Neural progenitor cell (in vitro differentiated cells): Measurements from ENCODE around the gene RBFOX2. TPM values are rescaled to one million over a fixed set of nuclear protein-coding genes. Genes with fewer than 3 reads are reported as not detected.

Experiments used
- DNase-seq: peaks from one replicate; pipeline ENCODE4 v3.0.0-alpha.2; 2016; ENCODE audit warnings: low spot score
- H2AFZ ChIP-seq: fragments of 200-600 bp; sonication (generic); replicated peaks from 2 replicates; pipeline ENCODE4 v1.6.1; 2016; ENCODE audit warnings: antibody characterized with exemption
- H3F3A ChIP-seq: fragments of 200-600 bp; sonication (generic); 2 replicates; pipeline ENCODE4 v1.6.1; 2016; ENCODE audit warnings: antibody characterized with exemption, low read depth
- H3K27ac ChIP-seq: fragments of 200-600 bp; sonication (generic); 2 replicates; pipeline ENCODE4 v1.5.1; 2016; ENCODE audit warnings: mild to moderate bottlenecking
- H3K27me3 ChIP-seq: fragments of 200-600 bp; sonication (generic); 2 replicates; pipeline ENCODE4 v1.6.1; 2016; ENCODE audit warnings: mild to moderate bottlenecking, moderate library complexity
- H3K36me3 ChIP-seq: fragments of 200-600 bp; sonication (generic); 2 replicates; pipeline ENCODE4 v1.5.1; 2016
- H3K4me1 ChIP-seq: fragments of 200-600 bp; sonication (generic); 2 replicates; pipeline ENCODE4 v1.6.1; 2016; ENCODE audit warnings: mixed run types
- H3K4me2 ChIP-seq: fragments of 200-600 bp; sonication (generic); 2 replicates; pipeline ENCODE4 v1.6.1; 2016
- H3K4me3 ChIP-seq: fragments of 200-600 bp; sonication (generic); 2 replicates; pipeline ENCODE4 v1.5.1; 2016
- H3K79me2 ChIP-seq: fragments of 200-600 bp; sonication (generic); 2 replicates; pipeline ENCODE4 v1.6.1; 2016; ENCODE audit warnings: low read depth
- H3K9ac ChIP-seq: fragments of 200-600 bp; sonication (generic); 2 replicates; pipeline ENCODE4 v1.6.1; 2016
- H3K9me3 ChIP-seq: fragments of 200-600 bp; sonication (generic); 2 replicates; pipeline ENCODE4 v1.5.1; 2016; ENCODE audit warnings: low read depth
- H4K20me1 ChIP-seq: fragments of 200-600 bp; sonication (generic); 2 replicates; pipeline ENCODE4 v1.6.1; 2016; ENCODE audit warnings: low read depth
- H3K27ac Mint-ChIP-seq: 3 replicates; pipeline ENCODE4 v1.8.0; 2021; ENCODE audit warnings: mixed read lengths
- H3K27me3 Mint-ChIP-seq: 2 replicates; pipeline ENCODE4 v1.8.0; 2022; ENCODE audit warnings: low read depth, mild to moderate bottlenecking, inconsistent platforms, moderate library complexity, mixed read lengths; ENCODE audit not compliant: insufficient read depth
- H3K36me3 Mint-ChIP-seq: 3 replicates; pipeline ENCODE4 v1.8.0; 2021; ENCODE audit warnings: mixed read lengths
- H3K4me1 Mint-ChIP-seq: 3 replicates; pipeline ENCODE4 v1.8.0; 2021; ENCODE audit warnings: mixed read lengths
- H3K4me3 Mint-ChIP-seq: 3 replicates; pipeline ENCODE4 v1.8.0; 2021; ENCODE audit warnings: mild to moderate bottlenecking, moderate library complexity, mixed read lengths
- H3K9me3 Mint-ChIP-seq: 3 replicates; pipeline ENCODE4 v1.8.0; 2020; ENCODE audit warnings: mixed read lengths
- CTCF ChIP-seq: fragments of 200-600 bp; sonication (generic); IDR thresholded peaks from 2 replicates; pipeline ENCODE4 v1.5.1; 2017; ENCODE audit warnings: antibody characterized with exemption, mild to moderate bottlenecking
- EZH2 ChIP-seq: fragments of 200-600 bp; sonication (generic); IDR thresholded peaks from 2 replicates; pipeline ENCODE4 v1.6.1; 2017; ENCODE audit warnings: antibody characterized with exemption, mild to moderate bottlenecking, moderate library complexity
- EZH2phosphoT487 ChIP-seq: fragments of 200-600 bp; sonication (generic); IDR thresholded peaks from 2 replicates; pipeline ENCODE4 v1.6.1; 2017; ENCODE audit warnings: antibody characterized with exemption
- total RNA-seq: library from RNA; depleted of rRNA; stranded (reverse); fragments of >200 nt; gene quantifications from 2 replicates; pipeline ENCODE4 v1.2.3, GENCODE V29; 2015; ENCODE audit warnings: low replicate concordance

Gene RBFOX2
- total RNA-seq, 1 donor from 2014 or later: 163 TPM

- H3K4me2 ChIP-seq: peak overlapping the region; percentile 71
- H3K9me3 ChIP-seq: no peaks in the 10 kb centered on the region
- no peaks in the 10 kb centered on the region for H3K27me3 Mint-ChIP-seq
- peak overlapping the region; percentile 2 for H3K4me3 ChIP-seq
- no peaks in the 10 kb centered on the region for H3K79me2 ChIP-seq
- TF ChIP-seq CTCF: no peak
- TF ChIP-seq EZH2: no peak
- no peak for TF ChIP-seq EZH2phosphoT487
- H2AFZ ChIP-seq: no peak overlapping the region
- peaks cover 26% of the 10 kb centered on the region for H3K4me1 Mint-ChIP-seq
- H3F3A ChIP-seq: peaks cover 37% of the 10 kb centered on the region
- no peak overlapping the region for H3K27ac Mint-ChIP-seq
- H3K27ac ChIP-seq: peak overlapping the region; percentile 80
- peaks cover 27% of the 10 kb centered on the region for H4K20me1 ChIP-seq
- H3K27me3 ChIP-seq: no peaks in the 10 kb centered on the region
- H3K9me3 Mint-ChIP-seq: no peaks in the 10 kb centered on the region
- H3K36me3 Mint-ChIP-seq: peaks cover 16% of the 10 kb centered on the region
- H3K4me1 ChIP-seq: peaks cover 60% of the 10 kb centered on the region
- H3K4me3 Mint-ChIP-seq: no peak overlapping the region
- DNase-seq: no peak
- H3K9ac ChIP-seq: no peak overlapping the region
- peaks cover 1% of the 10 kb centered on the region for H3K36me3 ChIP-seq
Measured at GRCh38 chr22:35752863-35753189, 275.8 kb downstream of the RBFOX2 start.

- no peaks in the 10 kb centered on the region for H3K27me3 Mint-ChIP-seq
- no peak overlapping the region for H3K4me3 Mint-ChIP-seq
- H3K27ac ChIP-seq: peak overlapping the region; percentile 80
- no peak overlapping the region for H3K9ac ChIP-seq
- no peaks in the 10 kb centered on the region for H3K79me2 ChIP-seq
- H3K36me3 Mint-ChIP-seq: peaks cover 16% of the 10 kb centered on the region
- no peaks in the 10 kb centered on the region for H3K27me3 ChIP-seq
- no peak overlapping the region for H2AFZ ChIP-seq
- H3K4me3 ChIP-seq: peak overlapping the region; percentile 2
- peak overlapping the region; percentile 55 for H3K27ac Mint-ChIP-seq
- H3K9me3 ChIP-seq: no peaks in the 10 kb centered on the region
- no peaks in the 10 kb centered on the region for H3K36me3 ChIP-seq
- H3K4me2 ChIP-seq: peak overlapping the region; percentile 71
- H4K20me1 ChIP-seq: peaks cover 27% of the 10 kb centered on the region
- H3K9me3 Mint-ChIP-seq: no peaks in the 10 kb centered on the region
- peaks cover 37% of the 10 kb centered on the region for H3F3A ChIP-seq
- peak; percentile 65 for DNase-seq
- peaks cover 66% of the 10 kb centered on the region for H3K4me1 ChIP-seq
- peaks cover 26% of the 10 kb centered on the region for H3K4me1 Mint-ChIP-seq
- TF ChIP-seq EZH2phosphoT487: peak; percentile 46
- TF ChIP-seq EZH2: no peak
- no peak for TF ChIP-seq CTCF
Measured at GRCh38 chr22:35752006-35752862, 276.4 kb downstream of the RBFOX2 start.

GRCh38 chr22:35749808-35750207 is 278.8 kb downstream of the RBFOX2 start:
- DNase-seq: no peak
- H2AFZ ChIP-seq: no peak overlapping the region
- H3K27ac ChIP-seq: no peak overlapping the region
- no peak overlapping the region for H3K27ac Mint-ChIP-seq
- no peak overlapping the region for H3K4me3 Mint-ChIP-seq
- H3K9ac ChIP-seq: no peak overlapping the region
- H3K36me3 Mint-ChIP-seq: peaks cover 17% of the 10 kb centered on the region
- H4K20me1 ChIP-seq: peaks cover 27% of the 10 kb centered on the region
- peaks cover 68% of the 10 kb centered on the region for H3K4me1 ChIP-seq
- no peaks in the 10 kb centered on the region for H3K9me3 ChIP-seq
- no peaks in the 10 kb centered on the region for H3K27me3 ChIP-seq
- no peaks in the 10 kb centered on the region for H3K36me3 ChIP-seq
- no peak overlapping the region for H3K4me3 ChIP-seq
- no peak overlapping the region for H3K4me2 ChIP-seq
- no peaks in the 10 kb centered on the region for H3K9me3 Mint-ChIP-seq
- no peaks in the 10 kb centered on the region for H3K27me3 Mint-ChIP-seq
- peaks cover 37% of the 10 kb centered on the region for H3F3A ChIP-seq
- H3K4me1 Mint-ChIP-seq: peaks cover 26% of the 10 kb centered on the region
- no peaks in the 10 kb centered on the region for H3K79me2 ChIP-seq
- TF ChIP-seq EZH2phosphoT487 (no peak), CTCF (no peak), EZH2 (no peak)
